Lower leg skin (tissue), 3 donors: ENCODE data around the gene ZNF205.

Experiments
- POLR2A ChIP-seq, 2 donors: fragments of 450-650 bp; IDR thresholded peaks; one replicate each; pipeline ENCODE4 v1.6.1; 2016 to 2017; ENCODE audit warnings: antibody characterized with exemption in 2 of 2, mild to moderate bottlenecking in 1 of 2, moderate library complexity in 1 of 2
- TF ChIP-seq, protein P1 (sequence below), 3 donors: fragments of 450-650 bp; IDR thresholded peaks; one replicate each; pipeline ENCODE4 v1.5.1; 2016; ENCODE audit warnings: antibody characterized with exemption in 3 of 3, mild to moderate bottlenecking in 3 of 3, moderate library complexity in 2 of 3

DNA sequence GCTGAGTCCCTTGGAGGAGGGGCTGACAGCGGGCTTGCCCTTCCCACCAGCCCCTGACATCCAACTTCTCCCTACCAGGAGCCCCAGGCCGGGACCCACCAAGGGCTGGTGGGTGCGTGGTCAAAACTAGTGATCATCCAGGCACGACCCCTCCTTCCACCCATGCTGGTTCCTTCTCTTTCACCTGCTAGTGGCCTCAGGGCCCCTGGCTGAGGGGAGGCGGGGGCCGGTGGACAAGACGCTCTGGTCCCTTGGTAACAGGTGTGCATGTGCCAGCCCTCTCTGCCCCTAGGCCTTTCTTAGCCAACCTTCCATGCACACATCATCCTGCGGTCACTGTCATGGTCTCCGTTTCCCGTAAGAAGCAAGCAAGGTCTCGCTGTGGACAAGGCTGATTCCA is 30.8 kb downstream of the ZNF205 start:
- TF ChIP-seq, protein P1, sequence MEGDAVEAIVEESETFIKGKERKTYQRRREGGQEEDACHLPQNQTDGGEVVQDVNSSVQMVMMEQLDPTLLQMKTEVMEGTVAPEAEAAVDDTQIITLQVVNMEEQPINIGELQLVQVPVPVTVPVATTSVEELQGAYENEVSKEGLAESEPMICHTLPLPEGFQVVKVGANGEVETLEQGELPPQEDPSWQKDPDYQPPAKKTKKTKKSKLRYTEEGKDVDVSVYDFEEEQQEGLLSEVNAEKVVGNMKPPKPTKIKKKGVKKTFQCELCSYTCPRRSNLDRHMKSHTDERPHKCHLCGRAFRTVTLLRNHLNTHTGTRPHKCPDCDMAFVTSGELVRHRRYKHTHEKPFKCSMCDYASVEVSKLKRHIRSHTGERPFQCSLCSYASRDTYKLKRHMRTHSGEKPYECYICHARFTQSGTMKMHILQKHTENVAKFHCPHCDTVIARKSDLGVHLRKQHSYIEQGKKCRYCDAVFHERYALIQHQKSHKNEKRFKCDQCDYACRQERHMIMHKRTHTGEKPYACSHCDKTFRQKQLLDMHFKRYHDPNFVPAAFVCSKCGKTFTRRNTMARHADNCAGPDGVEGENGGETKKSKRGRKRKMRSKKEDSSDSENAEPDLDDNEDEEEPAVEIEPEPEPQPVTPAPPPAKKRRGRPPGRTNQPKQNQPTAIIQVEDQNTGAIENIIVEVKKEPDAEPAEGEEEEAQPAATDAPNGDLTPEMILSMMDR (IDR thresholded peaks at IDR 0.05), result no peak
- no peak for TF ChIP-seq POLR2A (IDR thresholded peaks at IDR 0.05)
